Stimulated activated CD8-positive, alpha-beta memory T cell treated with anti-CD3 and anti-CD28 coated beads, Interleukin-7, amount 100 ng/mL, for 24 hours (primary cell): ENCODE measurements around the gene FOXD2.
"Not testable (repeated sequence)": the region's sequence is repeated elsewhere in the genome, so short reads cannot be mapped to it uniquely, and the experiment has no call there.

Experiments
- DNase-seq: peaks from one replicate; pipeline ENCODE4 v3.0.0-alpha.2; 2020; ENCODE audit warnings: low read depth

FOXD2 gene

DNA sequence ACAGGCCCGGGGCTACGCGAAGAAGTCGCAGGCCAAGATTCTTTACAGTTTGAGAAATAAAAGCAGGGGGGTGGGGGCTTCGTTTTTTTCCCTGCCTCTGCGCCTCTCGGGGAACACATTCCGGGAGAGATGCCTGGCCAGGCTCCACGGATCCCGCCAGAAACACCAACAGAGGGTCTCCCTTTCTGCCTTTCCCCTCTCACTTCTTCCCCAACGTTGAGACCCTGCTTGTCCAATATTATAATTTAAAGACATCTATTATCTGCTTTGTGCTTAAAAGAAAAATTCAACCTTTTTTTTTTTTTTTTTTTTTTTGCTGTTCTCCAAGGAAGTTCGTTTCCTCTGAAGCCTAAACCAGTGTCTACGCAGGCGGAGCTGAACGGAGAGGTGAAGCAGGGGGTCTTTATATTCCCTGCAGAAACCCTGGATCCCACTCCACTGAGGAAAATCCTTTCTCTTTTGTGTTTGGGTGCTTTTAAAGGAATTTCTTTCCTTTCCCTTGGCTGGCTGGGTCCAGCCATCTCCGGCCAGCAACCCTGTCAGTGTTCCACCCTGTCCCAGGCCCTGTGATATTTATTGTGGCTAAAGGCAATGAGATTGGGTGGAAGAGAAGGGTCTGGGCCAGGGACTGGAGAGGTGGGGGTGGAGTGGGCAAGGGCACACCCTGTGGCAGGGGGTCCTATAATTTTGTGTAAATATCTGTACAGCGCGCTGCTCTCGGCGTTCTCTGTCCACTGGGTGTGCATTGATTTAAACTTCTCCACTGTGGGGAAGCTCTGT is 2.2 kb downstream of the FOXD2 start:
- no peak for DNase-seq

DNA sequence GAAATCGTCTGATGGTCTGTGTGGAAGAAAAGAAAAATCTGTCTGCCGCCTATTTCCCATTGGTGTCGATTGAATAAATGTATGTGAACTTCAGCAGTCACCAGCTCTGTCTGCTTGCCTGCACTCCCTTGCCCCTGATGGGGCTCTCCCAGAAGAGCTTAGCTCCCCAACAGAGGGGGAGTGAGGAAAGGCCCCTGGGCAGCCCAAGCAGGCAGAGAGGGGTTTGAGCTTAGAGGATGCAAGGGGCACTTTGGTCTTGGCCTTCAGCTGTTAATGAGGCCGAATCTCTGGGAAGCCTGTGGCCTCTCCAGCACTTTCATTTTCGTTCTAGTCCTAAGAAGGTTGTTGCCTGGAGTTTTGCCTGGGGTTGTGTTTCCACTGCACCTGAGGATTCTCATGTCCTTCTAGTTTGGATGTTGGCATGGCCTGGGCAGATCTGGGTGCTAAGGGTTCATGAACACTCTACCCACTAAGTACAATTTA is 2.8 kb downstream of the FOXD2 start:
- DNase-seq: no peak

DNA sequence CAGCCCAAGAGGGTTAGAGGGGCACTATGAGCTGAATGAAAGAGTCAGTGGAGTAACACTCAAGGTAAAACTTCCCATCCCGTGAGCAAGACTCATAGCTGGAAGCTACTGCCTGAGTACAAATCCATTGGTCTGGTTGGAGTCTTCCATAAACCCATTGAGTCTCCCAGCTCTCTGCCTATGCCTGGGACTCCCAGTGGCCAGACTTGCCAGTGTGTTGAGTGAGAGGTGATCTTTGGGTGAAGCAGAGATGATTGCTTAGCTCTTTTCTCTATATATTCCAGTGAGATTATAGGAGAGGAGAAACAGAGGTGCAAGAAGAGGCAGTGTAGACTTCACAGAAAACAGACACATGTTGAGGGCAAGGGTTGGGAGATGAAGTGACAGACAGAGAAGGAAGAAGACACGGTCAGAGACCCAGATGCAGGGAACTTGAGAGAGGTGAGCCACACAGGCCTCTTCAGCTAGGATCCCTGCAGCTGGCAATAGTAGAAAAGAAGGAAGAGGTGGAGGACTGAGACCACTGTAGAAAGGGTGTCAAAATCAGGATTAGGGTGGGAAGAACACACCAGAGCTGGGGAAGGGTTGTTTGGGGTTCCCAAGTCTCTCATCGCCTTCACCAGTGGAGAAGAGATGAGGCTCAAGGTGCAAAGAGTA is 3.7 kb downstream of the FOXD2 start:
- DNase-seq: no peak

DNA sequence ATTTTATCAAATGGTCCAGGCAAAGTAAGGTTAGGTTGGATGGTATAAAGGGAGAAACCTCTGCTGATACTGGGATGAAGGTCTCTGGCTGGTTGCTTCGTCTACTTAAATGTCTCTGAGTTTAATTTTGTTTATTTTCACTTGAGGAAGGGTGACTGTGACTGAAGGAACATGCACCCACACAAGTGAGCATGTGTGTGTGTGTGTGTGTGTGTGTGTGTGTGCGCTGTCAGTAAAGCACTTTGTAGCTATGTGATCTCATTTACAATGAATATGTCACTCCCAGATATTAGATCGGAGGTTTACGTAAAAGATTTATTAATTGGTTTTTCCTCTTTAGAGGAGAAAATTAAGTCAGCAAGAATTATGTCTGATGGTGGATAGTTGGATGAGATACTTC is 4.4 kb downstream of the FOXD2 start:
- no peak for DNase-seq

DNA sequence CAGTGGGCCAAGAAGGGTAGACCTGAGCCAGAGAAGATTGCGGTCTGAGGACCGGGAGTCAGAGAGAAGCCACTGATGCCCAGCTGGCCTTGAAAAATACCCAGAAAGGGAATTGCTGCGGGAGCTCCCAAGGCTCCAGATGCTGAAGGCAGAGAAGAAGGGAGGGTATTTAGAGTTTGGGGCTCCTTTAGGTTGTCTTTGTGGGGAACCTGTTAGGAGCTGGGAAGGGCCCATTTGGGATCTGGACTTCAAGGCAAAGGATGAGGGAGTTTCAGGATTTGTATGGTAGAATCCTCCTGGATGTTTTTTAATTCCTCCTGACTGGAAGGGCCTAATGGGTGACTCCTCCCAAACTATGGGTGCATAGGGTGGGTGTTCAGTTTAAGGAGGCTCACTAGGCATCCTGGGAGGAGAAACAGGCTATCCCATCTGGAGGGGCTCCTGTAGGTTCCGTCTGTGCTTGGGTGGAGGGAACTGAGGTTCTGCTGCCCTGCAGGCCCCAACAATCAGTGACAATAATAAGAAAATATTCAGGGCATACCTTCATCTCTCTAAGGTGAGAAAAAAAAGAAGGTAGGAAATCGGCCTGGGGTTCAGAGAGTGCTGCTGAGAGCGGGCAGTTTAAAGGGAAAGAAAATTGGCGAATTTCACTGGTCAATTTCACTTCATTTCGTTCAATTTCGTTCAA is 5.1 kb downstream of the FOXD2 start:
- DNase-seq: no peak

DNA sequence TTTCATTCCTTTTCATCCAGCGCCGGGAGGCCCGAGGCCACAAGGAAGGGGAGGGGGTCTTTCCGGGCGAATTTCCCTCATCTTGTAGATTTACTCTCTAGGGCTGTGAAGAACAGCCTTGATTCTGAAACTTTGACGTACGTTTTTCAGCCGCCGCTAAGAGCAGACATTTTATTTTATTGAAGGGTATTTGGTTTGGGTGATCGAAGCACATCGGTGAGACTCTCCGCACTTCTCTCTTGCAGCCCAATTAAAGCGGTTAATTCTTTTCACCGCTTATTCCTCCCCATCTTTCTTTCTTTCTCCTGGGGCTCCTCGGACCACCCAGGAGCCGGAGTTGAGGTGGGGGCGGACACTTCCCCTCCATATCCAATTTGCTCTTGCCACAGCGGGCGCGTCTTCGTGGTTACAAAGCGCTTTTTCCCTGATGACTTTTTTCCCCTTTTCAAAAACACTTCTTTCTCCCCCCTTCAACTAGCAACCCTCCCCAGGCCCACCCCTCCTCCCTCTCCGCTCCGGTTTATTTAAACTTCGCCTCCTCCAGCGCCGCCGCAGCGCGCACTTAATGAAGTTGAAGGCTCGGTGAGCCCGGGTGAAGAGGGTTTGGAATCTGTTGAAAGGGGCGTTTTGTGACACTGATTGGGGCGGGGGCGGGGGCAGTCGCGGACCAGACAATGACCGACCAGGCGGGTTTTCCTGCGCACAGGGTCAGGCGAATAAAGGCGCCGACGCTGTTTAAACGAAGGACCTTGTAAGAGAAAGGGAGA is 5.9 kb downstream of the FOXD2 start:
- DNase-seq: no peak

DNA sequence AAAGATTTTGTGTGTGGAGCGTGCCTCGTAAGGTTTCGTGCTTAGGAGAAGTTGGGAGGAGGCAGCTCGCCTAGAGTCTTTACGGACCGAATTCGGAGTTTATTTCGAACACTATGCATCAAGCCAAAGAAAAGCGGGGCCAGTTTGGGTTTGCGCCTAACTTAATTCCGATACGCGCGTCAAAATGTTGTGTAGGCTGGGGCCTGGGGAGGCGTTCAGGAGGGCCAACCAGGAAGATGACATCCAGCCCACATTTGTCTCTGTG is 6.4 kb downstream of the FOXD2 start:
- DNase-seq: no peak

DNA sequence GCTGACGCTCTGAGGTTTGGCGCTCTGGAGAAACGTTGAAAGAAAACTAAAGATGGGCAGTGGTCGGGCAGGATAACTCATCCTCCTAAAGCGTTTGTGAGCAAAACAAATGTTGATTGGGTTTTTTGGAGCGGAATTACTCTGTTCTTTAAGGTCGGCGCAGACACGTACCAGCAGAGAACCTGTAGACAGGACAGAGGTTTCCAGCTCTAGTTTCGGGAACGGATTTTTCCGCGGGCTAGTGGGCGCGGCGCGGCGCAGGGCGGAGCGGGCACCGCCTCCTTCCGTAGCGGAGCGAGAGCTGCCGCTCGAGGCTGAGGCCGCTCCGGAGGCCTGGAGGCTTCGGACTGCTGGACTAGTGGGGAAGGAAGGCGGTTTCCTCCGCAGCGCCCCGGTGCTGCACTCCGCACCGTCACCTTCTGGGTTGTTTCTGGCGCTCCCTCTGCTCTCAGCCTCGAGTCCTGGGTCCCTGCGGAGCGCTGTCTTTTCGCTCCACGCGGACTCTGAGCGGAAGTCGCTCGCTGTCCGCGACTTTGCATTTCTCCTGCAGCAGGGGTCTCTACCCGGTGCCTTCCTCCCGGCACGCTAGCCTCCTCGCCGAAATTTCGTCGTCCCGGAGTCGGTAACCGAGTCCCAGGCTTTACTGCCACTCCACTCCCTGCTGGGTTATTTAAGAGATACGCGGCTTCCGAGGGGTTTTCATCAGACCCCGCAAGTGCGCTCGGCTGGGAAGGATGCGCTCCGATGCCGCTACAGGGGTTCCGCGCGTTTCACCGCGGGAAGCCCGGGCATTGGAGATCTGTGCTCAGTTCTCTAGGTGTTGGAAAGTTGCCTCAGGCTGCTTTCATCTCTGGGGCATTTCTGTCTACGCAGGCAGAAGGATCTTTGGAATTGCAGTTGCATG is 7.0 kb downstream of the FOXD2 start:
- DNase-seq: no peak

DNA sequence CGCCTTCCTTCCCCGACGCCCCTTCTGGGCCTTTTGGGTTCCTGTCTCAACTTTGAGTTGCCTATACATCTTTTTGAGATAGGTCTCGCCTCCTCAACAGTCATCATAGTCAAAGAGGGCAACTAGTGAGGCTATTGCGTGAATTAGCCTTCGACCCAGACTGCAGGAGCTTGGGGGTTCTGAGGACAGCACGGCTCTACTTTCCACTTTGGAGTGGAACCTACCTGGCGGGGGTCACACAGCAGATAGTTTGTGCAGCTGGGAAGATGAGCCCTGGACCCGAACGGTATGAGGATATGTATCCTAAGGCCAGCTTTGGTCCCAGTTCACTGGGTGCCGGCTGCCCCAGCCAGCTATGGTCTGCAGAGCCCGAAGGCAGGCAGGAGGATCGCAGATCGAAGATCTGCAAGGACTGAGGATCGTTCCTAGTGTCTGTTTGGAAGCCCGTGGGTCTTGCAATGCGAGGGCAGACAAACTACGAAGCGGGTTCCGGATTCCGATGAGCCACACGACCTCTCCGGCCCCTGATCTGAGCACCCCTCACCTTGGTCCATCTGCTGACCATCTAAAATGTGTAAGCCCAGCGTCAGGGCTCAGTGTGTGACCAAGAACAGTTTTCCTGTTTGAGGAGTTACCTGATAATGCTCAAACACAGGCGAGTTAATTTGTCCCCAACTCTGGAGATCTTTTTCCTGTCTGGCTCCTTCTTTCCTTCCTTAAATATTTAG is 8.1 kb downstream of the FOXD2 start:
- DNase-seq: no peak

DNA sequence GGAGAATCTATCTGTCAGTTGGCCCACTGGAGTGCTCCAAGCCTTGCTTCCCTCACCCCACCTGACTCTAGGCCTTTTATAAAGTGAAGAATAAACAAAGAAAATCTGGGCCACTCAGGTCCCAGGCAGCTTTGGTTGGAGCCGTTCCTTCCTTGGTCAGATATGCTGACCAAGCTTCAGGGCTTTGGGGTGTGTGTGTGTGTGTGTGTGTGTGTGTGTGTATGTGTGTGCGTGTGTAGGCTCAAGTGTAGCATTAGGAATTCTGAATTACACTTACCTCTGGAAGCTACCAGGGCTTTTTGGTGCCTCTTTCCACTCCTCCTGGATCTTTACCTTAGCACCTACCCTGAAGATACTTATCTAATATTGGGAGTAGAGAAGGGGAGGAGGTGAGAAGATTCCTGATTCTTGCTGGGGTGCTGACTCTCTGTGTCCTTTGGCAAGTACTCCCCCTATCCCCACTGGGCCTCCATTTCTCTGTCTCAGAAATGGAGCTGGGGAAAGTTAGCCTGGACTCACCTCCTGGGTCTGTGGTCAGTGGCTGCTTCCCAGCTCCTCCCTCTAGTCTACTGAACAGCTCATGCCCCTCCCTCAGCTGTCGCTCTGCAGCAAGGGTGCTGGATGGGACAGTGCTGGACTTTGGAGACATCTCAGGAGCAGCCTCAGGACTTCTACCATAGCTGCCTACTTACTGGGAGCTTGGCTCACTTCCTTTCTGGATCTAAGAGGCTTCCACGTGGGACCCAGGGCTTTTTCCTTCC is 10.8 kb downstream of the FOXD2 start:
- no peak for DNase-seq

DNA sequence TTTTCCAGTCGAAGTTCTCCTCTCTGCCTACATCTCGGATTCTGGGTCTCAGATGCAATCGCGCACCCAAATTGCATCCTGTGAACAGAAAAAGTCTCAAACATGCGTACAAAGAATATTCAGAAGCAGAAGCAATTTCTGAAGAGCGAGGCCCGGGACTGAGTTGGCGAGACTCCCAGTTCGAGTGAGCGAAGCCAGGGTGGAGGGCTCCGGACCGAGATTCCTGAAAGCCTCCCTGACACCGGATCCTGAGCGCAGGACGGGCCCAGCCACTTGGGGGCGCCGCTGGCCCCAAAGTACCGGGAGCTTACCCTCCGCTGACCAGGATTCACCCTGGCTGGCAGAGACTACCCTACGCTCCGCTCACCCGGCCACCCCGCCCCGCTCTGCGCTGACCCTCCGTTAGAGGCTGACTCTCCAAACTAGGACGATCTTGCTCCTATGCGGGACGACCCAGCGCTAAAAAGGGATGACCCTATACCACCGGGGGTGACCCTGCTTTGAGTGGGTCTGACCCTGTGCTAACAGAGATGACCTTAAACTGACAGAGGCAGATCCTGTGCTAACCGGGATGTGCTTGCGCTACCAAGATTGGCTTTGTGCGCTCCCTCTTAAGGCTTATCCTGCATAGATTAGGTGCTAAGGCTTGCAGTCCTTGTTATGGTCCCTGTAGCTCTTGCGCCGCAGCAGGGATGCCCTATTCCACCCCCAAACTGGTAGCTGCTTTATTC is 12.1 kb downstream of the FOXD2 start:
- DNase-seq: no peak

DNA sequence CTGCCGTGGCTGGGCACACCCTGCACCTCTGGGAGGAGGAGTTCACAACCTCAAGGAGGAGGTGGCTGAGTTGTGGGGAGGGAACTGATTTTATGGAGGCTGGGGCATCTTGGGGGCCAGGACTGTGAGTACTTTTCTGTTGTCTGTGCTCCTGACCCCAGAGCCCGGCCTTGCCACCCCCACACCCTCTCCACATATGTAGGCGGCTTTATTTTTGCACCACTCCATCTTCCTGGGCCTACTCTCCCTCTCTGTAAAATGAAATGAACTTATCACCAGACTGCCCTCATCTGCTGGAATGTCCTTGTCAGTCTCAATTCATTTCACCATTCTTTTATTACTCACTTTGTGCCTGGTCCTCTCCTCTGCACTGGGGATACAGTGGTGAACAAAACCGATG is 12.8 kb downstream of the FOXD2 start:
- DNase-seq: no peak

DNA sequence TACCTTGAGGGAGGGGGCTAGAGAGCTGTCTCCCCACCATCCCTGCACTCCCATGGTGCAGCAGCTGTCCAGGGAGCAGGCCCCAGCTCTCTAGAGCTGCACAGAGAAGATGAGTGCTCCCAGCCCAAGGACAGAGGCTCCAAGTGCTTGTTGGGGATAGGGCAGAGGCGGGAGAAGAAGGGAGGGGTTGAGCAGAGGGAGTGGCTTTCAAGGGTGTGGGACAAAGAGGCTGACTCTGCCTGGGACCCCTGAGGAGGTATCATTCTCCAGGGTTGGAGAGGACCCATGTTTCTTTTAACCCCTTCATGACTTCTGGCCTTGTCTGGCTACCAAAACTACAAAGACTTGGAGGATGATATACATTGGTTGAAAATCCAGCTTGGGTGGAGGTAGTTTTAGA is 14.6 kb downstream of the FOXD2 start:
- DNase-seq: no peak

DNA sequence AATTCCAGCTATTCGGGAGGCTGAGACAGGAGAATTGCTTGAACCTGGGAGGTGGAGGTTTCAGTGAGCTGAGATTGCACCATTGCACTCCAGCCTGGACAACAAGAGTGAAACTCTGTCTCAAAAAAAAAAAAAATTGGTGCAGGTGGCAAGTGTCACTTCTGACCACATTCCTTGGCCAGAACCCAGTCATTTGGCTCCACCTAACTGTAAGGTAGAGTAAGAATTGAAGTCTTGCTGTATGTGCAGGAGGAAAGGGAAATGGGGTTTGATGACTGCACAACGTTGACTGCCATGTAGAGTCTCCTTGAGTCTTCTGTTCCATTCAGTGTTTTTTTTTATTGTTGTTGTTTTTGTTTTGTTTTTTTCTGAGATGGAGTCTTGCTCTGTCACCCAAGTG is 16.1 kb downstream of the FOXD2 start:
- DNase-seq: not testable (repeated sequence)

DNA sequence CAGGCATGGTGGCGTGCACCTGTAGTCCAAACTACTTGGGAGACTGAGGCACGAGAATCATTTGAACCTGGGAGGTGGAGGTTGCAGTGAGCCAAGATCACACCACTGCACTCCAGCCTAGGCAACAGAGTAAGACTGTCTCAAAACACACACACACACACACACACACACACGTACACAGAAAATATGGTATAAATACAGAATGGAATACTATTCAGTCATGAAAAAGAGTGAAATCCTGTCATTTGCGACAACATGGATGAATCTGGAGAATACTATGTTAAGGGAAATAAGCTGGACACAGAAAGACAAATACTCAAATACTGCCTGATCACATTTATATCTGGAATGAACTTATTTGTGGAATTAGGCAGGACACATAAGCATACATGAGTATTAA is 18.4 kb downstream of the FOXD2 start:
- DNase-seq: no peak

DNA sequence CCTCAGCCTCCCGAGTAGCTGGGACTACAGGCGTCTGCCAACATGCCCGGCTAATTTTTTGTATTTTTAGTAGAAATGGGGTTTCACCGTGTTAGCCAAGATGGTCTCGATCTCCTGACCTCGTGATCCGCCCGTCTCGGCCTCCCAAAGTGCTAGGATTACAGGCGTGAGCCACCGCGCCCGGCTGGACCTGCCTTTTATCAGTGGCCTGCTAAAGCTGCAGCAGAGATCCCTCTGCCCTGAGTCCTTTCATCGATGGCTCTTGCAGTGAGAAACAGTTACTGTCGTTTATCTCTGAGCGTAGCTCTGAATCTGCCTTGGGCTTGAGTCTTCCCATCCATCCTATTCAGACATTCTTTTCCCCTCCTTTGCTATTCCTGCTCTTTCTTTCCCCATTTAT is 19.7 kb downstream of the FOXD2 start:
- DNase-seq: not testable (repeated sequence)

DNA sequence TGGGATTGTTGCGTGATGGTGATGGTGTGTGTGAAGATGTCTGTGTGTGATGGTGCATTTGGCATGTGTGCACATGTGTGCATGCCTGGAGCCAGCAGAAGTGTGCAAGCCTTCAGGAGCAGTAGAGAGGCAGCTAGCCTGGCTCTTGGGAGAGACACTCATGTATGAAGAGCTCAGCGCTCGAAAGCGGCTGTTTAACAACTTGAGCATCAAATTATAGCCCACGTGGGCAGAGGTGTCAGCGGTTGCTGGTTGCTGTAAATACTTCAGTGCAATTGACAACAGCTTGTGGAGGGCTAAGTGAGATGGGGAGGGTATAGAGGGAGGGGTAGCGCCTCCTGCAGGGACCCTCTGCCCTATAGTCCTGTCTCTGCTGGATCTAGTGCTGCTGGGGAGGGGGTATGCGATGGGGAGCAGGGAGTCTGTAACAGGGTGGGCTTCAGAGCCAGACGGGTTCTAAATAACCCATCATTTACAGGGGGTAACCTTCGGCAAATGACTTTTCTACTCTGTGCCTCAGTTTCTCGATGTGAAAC is 21.5 kb downstream of the FOXD2 start:
- DNase-seq: no peak

DNA sequence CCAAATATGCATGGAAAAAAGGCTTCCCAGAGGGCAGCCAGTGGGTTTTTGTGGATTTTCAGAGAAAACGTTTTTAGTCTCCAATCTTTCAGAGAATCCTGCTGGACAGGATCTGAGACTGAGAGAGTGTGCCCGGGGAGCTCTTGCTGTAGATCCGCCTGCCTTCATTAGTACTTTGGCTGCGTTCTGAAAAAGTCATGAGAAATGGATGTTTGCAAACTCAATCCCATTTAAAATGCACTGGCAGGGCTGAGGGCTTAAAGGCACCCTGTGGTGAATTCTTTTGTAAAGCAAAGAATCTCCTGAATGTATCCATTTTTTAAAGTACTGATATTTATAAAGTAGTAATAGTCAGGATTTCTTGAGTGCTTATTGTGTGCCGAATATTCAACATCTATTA is 22.2 kb downstream of the FOXD2 start:
- DNase-seq: no peak

DNA sequence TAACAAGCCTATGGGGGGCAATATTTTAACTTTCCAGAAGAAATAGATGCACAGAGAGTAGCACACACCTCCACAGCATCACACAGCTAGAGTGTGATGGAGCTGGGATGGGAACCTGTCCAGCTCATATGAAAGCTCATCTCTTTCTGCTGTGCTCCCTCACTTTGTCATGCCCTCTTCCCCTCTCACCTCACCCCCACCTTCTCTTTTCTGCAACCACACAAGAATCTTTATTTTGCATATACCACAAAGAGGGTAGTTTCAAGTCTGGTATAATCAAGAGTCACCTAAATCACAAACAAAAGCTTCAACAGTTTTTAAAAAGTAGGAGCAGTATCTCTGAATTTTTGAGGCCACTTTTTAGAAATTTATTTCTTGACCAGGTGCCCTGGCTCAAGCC is 22.6 kb downstream of the FOXD2 start:
- no peak for DNase-seq
